Hepatocyte (in vitro differentiated cells): Measurements from ENCODE around the gene RAB43.

ENCODE experiments used
- CTCF ChIP-seq: fragments of 200-600 bp; sonication (generic); IDR thresholded peaks from 2 replicates; pipeline ENCODE4 v1.5.1; 2016; ENCODE audit warnings: antibody characterized with exemption, mild to moderate bottlenecking; ENCODE audit not compliant: poor library complexity
- EZH2 ChIP-seq: fragments of 200-600 bp; sonication (generic); IDR thresholded peaks from 2 replicates; pipeline ENCODE4 v1.6.1; 2016; ENCODE audit warnings: antibody characterized with exemption, mild to moderate bottlenecking, borderline replicate concordance
- EZH2phosphoT487 ChIP-seq: fragments of 200-600 bp; sonication (generic); IDR thresholded peaks from one replicate; pipeline ENCODE4 v1.6.1; 2018; ENCODE audit warnings: antibody characterized with exemption, mild to moderate bottlenecking, low read depth, moderate library complexity; ENCODE audit not compliant: unreplicated experiment, severe bottlenecking

GRCh38 chr3:129128357-129129155, 7.0 kb upstream of the RAB43 start:
- no peak for TF ChIP-seq CTCF
- no peak for TF ChIP-seq EZH2phosphoT487
- no peak for TF ChIP-seq EZH2
